ENCODE data around the gene TBC1D9.

TBC1D9 gene

DNA sequence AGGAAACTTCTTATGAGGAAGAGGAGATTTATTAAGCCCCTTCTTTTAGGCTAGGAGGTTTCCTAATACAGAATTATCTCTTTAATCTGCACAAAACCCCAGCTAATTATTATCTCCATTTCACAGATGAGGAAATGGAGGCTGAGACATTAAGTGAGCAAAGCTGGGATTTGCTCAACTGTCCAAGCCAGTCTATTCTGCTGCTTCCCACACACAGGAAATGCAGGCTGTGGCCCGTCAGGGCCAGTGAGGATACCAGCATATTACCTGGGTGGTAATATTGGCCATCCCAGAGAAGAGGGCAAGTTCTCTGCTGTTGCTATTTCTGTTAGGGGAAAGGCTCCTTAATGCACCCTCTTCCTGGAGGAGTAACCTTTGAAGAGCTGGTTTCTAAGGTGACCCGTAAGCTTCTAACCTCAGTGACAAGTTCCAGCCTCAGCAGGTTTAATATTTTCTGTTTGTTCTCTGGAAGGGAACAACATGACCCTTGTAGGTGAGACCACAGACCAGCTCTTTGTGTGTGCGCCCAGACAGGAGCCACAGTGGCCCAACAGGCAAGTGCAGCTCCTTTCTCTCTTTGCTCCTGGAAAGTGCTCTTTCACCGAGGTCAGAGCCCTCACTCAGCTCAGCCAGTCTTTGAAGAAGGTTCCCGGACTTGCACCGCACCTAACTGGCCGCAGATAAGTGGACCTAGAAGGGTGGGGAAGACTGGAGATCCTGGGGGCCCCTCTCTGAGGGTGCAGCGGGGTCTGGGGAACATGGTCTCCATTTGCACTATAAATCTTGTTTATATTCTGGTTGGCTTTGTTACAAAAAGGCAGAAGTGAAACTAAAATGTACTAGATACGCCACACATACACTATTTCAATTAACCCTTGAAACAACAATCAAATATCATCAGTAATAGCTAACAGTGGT is 35.5 kb downstream of the TBC1D9 start:
- no peak for DNase-seq (ENCODE audit: low read depth in 2 of 2)

DNA sequence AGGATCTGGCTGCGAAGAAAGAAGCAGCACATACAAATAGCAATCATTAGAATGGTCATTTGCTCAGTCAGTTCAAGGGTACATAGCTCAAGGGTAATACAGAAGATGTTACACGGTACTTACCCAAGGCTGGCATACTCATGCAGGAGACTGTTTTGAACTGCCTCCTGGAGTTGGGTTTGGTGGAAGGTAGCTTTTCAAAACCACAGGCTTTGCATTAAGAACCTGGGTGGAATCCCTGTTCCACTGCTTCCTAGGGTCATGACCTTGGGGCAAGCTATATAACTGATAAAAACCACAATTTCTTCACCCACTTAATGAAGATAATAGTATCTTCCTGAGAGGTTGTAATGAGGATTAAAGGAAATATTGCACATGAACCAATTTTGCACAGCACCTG is 36.5 kb downstream of the TBC1D9 start:
- DNase-seq (ENCODE audit: low read depth in 2 of 2), result no peak

DNA sequence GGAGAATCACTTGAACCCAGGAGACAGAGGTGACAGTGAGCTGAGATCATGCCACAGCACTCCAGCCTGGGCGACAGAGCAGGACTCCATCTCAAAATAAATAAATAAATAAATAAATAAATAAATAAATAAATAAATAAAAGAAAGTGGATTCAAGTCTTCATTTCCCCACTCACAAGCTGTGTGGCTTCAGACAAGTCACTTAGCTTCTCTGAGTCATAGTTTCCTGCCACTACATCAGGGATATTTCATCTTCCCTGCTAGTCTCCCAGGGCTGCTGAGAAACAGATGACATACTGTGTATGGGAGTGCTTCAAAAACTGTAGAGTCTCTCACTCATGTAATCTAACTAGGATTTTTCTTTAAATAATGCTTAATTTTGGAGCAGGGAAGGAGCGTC is 37.2 kb downstream of the TBC1D9 start:
- no peak for DNase-seq (ENCODE audit: low read depth in 2 of 2)

DNA sequence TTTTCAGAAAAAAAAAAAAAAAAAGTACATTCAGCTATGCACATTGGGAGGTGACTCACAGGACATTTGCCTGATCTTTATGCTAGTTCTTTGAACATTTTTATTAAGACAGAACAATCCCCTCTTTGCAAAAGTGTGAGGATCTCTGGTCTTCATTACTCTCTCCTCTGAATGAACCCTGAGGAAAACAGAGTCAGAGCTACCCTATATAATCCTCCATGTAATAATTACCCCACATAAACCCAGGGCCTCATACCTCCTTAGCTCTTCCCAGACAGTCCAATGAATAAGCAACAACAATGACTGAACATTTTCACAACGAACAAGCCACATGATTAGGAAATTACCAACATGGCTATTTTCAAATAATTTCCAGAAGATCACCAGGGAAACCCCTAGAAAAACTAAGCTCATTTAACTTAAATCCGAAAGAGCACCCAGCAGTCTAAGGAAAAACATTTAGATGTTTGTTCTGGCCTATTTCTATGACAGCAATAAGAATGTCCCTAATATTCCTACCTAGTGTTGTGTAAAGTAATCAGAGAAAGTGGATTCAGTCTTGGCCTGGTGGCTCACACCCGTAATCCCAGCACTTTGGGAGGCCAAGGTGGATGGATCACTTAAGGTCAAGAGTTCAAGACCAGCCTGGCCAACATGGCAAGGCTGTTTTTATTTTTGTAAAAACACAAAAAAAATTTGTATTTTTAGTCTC is 37.8 kb downstream of the TBC1D9 start:
- no peak for DNase-seq (ENCODE audit: low read depth in 2 of 2)

GRCh38 chr4:140717313-140717712 is 38.9 kb downstream of the TBC1D9 start:
- DNase-seq (ENCODE audit: low read depth in 2 of 2), result no peak

- DNase-seq (ENCODE audit: low read depth in 2 of 2), result no peak
These were observed 41.1 kb downstream of the TBC1D9 start for GRCh38 chr4:140715119-140715518.

GRCh38 chr4:140711910-140712309 is 44.3 kb downstream of the TBC1D9 start:
- no peak for DNase-seq (ENCODE audit: low read depth in 2 of 2)

- DNase-seq (ENCODE audit: low read depth in 2 of 2), result no peak
These were observed 45.1 kb downstream of the TBC1D9 start for GRCh38 chr4:140710908-140711622.

GRCh38 chr4:140707325-140707724 is 48.9 kb downstream of the TBC1D9 start:
- no peak for DNase-seq (ENCODE audit: low read depth in 2 of 2)

DNA sequence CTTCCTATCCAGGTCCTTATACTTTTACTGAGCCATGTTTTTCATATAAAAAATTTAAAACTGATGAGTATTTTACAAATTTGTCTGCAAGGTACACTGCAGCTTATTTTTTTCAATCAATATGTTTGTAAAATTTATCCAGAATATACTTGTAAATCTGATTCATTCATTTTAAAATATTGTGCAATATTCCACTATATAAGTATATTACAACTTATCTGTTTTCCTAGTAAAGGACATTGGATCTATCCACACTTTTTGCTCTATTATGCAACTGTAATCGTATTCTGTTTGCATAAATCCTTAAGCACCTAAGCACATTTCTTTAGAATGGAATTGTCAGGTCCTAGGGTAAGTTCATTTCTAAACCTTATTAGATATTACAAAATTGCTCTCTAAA is 49.5 kb downstream of the TBC1D9 start:
- no peak for DNase-seq (ENCODE audit: low read depth in 2 of 2)

DNA sequence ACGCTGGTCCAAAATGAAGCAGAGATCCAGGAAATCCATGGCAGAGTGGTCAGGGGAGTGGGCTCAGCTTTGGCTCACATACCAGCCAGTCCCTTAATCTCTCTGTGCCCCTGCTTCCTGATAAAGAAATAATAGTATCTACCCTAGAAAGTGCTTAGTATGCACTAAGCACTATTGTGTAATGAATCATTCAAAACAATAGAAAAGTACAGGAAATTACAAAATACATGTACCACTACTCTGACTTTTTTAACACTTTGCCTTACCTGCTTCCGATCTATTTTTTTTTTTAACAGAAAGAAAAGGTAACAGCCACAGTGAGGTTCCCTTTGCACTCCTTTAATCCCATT is 49.9 kb downstream of the TBC1D9 start:
- no peak for DNase-seq (ENCODE audit: low read depth in 2 of 2)

- DNase-seq (ENCODE audit: low read depth in 2 of 2), result no peak
These were observed 50.4 kb downstream of the TBC1D9 start for GRCh38 chr4:140705625-140706275.

- DNase-seq (ENCODE audit: low read depth in 2 of 2), result no peak
These were observed 51.2 kb downstream of the TBC1D9 start for GRCh38 chr4:140704964-140705363.

GRCh38 chr4:140704392-140704960 is 51.7 kb downstream of the TBC1D9 start:
- no peak for DNase-seq (ENCODE audit: low read depth in 2 of 2)

DNA sequence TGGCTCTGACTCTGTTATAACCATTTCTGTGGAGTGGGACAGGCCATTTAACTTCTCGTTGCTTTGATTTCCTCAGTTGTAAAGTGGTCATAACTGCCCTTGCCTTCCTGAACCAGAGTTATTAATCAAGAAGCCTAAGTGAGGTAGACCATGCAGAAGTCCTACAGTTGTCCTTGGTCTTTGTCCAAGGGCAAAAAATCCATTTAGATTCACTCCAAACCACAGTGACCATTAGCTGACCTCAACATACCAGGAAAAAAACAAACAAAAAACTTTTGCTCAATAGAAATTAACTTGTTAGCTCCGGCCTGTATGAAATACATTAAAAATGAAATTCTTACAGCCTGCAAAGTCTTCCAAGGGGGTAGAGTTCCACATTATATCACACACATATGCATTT is 52.7 kb downstream of the TBC1D9 start:
- DNase-seq (ENCODE audit: low read depth in 2 of 2), result no peak

DNA sequence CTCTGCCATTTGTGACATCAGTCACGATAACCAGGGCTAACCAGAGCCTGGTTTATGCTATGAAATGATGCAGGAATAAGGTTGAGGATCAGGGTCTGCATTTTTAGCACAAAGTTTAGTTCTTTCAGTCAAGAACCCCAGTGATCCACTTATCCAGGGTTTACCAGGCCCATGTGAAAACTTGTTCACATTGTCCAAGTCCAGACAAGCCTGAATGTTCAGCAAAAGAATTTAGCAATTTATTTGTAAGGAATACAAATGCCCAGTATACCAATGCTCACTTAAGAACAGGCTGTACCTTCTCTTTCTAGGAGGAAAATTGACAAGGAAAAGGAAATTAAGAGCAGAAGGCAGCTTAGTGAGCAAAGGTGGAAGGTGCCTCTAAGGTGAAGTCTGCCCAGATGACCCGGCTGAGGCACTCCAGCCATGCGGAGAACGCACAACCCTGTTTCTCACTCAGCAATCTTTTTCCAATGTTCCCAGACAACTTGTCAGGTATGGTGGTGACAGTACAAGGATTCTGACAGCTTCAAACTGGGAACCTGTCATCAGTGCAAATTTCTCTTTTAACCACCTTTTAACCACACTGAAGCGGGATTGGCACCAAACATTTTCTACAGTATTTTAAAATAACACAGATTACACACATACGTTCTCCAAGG is 54.0 kb downstream of the TBC1D9 start:
- no peak for DNase-seq (ENCODE audit: low read depth in 2 of 2)

DNA sequence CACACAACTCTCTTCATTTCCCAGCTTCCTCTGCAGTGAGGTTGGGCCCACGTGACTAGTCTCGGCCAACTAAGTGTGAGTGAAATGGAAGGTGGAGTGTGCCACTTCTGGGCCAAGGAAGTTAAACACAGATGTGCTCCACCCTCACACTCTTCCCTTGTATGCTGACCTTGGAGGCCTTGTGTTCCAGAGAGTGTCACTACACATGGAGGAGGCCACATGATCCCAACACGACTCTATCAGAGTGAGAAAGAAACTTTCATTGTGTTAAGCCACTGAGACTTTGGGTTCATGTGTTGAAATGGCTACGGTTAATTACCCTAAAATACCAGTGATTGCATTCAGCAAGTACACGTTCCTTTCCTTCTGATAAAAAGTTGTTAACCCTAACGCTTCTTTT is 55.1 kb downstream of the TBC1D9 start:
- DNase-seq (ENCODE audit: low read depth in 2 of 2), result no peak

DNA sequence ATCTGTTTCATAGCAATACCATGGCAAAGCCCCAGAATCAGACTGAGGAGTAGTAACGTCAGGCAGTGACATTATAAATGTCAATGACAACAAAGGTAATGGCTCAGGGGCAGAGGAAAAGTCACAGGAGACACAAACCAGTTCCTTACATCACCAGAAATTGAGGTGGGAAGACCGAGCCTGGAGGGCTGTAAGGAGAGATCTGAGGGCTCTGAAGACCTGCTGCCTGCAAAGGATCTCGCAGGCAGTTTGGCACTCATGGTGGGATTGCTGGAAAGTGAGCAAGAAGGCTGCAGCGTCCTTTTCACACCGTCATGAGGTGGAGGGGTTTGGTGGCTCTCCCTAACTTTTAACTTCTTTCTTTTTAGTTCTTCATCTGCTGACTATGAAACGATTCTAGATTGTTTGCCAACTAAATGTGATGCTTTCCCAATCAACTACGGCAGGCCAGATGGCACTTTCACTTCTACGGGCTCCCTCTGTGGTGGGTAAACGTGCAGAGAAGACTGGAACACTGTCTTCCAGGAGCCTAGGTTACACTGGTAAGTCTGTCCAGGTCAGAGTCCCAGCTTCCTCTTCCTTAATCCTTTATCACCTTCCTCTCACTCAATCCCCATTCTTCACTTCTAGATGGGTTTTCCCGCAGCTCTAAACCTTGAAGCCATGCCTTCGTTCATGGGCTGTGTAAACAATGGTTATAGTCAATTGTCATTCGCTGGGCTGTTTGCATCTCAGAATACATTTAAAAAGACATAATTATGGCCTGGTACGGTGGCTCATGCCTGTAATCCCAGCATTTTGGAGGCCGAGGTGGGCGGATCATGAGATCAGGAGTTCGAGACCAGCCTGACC is 58.2 kb downstream of the TBC1D9 start:
- no peak for DNase-seq (ENCODE audit: low read depth in 2 of 2)

- DNase-seq (ENCODE audit: low read depth in 2 of 2), result no peak
These were observed 60.7 kb downstream of the TBC1D9 start for GRCh38 chr4:140695483-140695882.

GRCh38 chr4:140693562-140693961 is 62.6 kb downstream of the TBC1D9 start:
- DNase-seq (ENCODE audit: low read depth in 2 of 2), result no peak

Data from stimulated activated CD8-positive, alpha-beta memory T cell treated with anti-CD3 and anti-CD28 coated beads, Interleukin-7, amount 100 ng/mL, for 1 hour (primary cell).